Esophagus muscularis mucosa (tissue), 4 donors: ENCODE data around the gene DDX23.

Experiments used
- CTCF ChIP-seq, 3 experiments: fragments of 200-600 bp in 2 of 3; fragments of 450-650 bp in 1 of 3; sonication (generic) in 2 of 3; IDR thresholded peaks; one replicate each; pipeline ENCODE4 v1.5.1; 2017 to 2019; ENCODE audit warnings: antibody characterized with exemption in 3 of 3, mild to moderate bottlenecking in 2 of 3, moderate library complexity in 1 of 3
- EP300 ChIP-seq: sonication (generic); formaldehyde crosslinking; IDR thresholded peaks from one replicate; pipeline ENCODE4 v1.6.1; 2017; ENCODE audit warnings: antibody characterized with exemption
- POLR2A ChIP-seq: fragments of 450-650 bp; IDR thresholded peaks from one replicate; pipeline ENCODE4 v1.6.1; 2017; ENCODE audit warnings: antibody characterized with exemption, moderate library complexity, mild to moderate bottlenecking, low read depth
- POLR2AphosphoS5 ChIP-seq, 2 donors: sonication (generic); formaldehyde crosslinking; IDR thresholded peaks; one replicate each; pipeline ENCODE4 v1.6.1; 2017; ENCODE audit warnings: antibody characterized with exemption in 2 of 2

- TF ChIP-seq CTCF (IDR thresholded peaks at IDR 0.05) (no peak), EP300 (no peak), POLR2A (no peak), POLR2AphosphoS5 (IDR thresholded peaks at IDR 0.05) (peak; percentile 38 to 61)
Measured at GRCh38 chr12:48788854-48789775, 62.8 kb downstream of the DDX23 start, which contains the start of gene ADCY6.
